ENCODE measurements around the gene SRPX2. TPM values are rescaled to one million over a fixed set of nuclear protein-coding genes. Genes with fewer than 3 reads are reported as not detected.

SRPX2 gene
- 10 to 100 TPM; 14.6 to 39.8 (median 23.4) TPM for total RNA-seq

DNA sequence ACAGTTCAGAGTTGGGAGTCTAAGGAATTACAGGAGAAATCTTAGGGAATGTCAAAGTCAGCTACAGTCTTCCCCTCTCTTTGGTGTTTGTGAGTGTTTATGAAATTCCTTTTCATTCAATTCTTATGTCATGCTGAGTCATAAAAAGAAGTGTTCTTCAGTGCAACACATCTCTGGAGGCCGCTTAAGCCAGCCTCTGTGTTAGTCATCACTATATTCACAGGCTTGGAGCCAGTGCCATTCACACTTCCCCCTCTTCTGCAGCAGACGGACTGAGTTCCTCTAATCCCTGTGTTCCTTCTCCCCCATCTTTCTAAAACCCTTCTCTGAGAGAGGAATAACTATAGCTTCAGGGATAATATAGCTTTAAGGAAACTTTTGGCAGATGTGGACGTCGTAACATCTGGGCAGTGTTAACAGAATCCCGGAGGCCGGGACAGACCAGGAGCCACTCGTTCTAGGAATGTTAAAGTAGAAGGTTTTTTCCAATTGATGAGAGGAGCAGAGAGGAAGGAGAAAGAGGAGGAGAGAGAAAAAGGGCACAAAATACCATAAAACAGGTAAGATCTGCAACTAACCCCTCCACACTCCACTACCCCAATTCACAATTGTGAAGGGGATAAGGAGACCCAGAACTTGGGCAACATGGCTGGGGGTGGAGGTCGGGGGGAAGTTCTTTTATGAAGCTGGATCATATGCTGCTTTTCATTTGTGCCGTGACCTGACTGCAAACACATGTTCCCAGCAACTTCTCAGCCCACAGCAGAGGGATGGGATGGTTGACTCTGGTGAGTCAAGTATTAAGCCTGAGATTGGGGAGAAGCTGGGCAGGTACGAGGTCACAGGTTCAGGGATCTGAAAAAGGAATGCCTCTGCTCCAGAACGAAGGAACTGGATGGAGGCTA is at the start of gene SRPX2:
Gene SRPX2, plus strand, starts transcription at position 244 of the 905 bp plus-strand sequence. CDS start 2,124 bp downstream, outside the sequence.
- TF ChIP-seq CTCF (IDR thresholded peaks at IDR 0.05) (no peak), EP300 (IDR thresholded peaks at IDR 0.05) (no peak), POLR2AphosphoS5 (IDR thresholded peaks at IDR 0.05) (peak; percentile 38 to 46), POLR2A (IDR thresholded peaks at IDR 0.05) (peak in 1 of 4 donors; percentile 42)
- Histone ChIP-seq H3K9me3 (no peaks in the 10 kb centered on the region), H3K4me1 (no peaks in the 10 kb centered on the region), H3K4me3 (peak within 1 kb of the TSS in 3 of 4 donors; percentile 14 to 25 (median 25)), H3K27ac (peak within 1 kb of the TSS; percentile 17 to 74 (median 44)), H3K27me3 (no peaks in the 10 kb centered on the region), H3K36me3 (no peaks in the 10 kb centered on the region)
- ATAC-seq (ENCODE audit: low FRiP score in 2 of 2) = peak; percentile 71 to 90
- DNase-seq = peak in 1 of 2 donors; percentile 53
- 30 to 58% methylated on average over 11 of the region's 11 CpGs for WGBS, 2 donors

DNA sequence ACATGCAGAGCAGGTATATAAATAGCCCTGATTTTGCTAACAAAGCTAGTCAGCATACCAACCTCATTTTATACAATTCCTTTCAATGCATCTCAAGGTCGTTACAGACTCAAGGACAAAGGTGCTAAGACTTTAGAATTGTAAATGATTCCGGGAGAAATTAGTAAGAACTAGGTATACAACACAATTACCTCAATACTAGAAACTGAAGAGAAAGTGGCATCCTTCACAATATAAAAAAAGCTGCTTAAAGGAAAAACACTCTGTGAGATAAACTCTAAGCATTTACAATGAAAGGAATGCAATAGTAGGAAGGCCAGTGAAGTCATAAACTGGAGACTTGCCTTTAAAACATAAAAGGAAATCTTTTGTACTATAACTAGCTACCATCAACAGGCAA is 47.4 kb upstream of the SRPX2 start:
- H3K9me3 ChIP-seq = no peaks in the 10 kb centered on the region
- no peaks in the 10 kb centered on the region for H3K4me1 ChIP-seq
- H3K27ac ChIP-seq = no peak overlapping the region
- TF ChIP-seq EP300 (IDR thresholded peaks at IDR 0.05) (no peak), POLR2AphosphoS5 (IDR thresholded peaks at IDR 0.05) (no peak), CTCF (IDR thresholded peaks at IDR 0.05) (no peak), POLR2A (IDR thresholded peaks at IDR 0.05) (no peak)
- ATAC-seq (ENCODE audit: low FRiP score in 2 of 2) (no peak), DNase-seq (no peak)
- WGBS, 2 donors = 64 to 68% methylated on average over 2 of the region's 2 CpGs
- H3K4me3 ChIP-seq = no peak overlapping the region
- H3K27me3 ChIP-seq = no peaks in the 10 kb centered on the region
- H3K36me3 ChIP-seq = no peaks in the 10 kb centered on the region

GRCh38 chrX:100599456-100599855 is 44.5 kb upstream of the SRPX2 start:
- no peaks in the 10 kb centered on the region for H3K9me3 ChIP-seq
- TF ChIP-seq EP300 (IDR thresholded peaks at IDR 0.05) = no peak
- ATAC-seq (ENCODE audit: low FRiP score in 2 of 2) = no peak
- no peak overlapping the region for H3K4me3 ChIP-seq
- H3K27me3 ChIP-seq = no peaks in the 10 kb centered on the region
- no peak overlapping the region for H3K27ac ChIP-seq
- no peaks in the 10 kb centered on the region for H3K36me3 ChIP-seq
- no peak for DNase-seq
- 81 to 93% methylated on average over 9 of the region's 9 CpGs for WGBS, 2 donors
- no peaks in the 10 kb centered on the region for H3K4me1 ChIP-seq

- Histone ChIP-seq H3K27ac (no peak overlapping the region), H3K4me1 (no peaks in the 10 kb centered on the region), H3K27me3 (no peaks in the 10 kb centered on the region), H3K36me3 (no peaks in the 10 kb centered on the region), H3K9me3 (no peaks in the 10 kb centered on the region), H3K4me3 (no peak overlapping the region)
- DNase-seq (no peak), ATAC-seq (ENCODE audit: low FRiP score in 2 of 2) (no peak)
- TF ChIP-seq POLR2A (IDR thresholded peaks at IDR 0.05) = no peak
- TF ChIP-seq CTCF (IDR thresholded peaks at IDR 0.05) = no peak
- TF ChIP-seq EP300 (IDR thresholded peaks at IDR 0.05) = no peak
- no peak for TF ChIP-seq POLR2AphosphoS5 (IDR thresholded peaks at IDR 0.05)
Observed at GRCh38 chrX:100600340-100600739, 43.7 kb upstream of the SRPX2 start.

GRCh38 chrX:100600758-100601157 is 43.2 kb upstream of the SRPX2 start:
- 23 to 25% methylated on average over 1 of the region's 1 CpG for WGBS, 2 donors
- no peak for DNase-seq
- H3K9me3 ChIP-seq = no peaks in the 10 kb centered on the region
- TF ChIP-seq POLR2AphosphoS5 (IDR thresholded peaks at IDR 0.05) (no peak), POLR2A (IDR thresholded peaks at IDR 0.05) (no peak), CTCF (IDR thresholded peaks at IDR 0.05) (no peak), EP300 (IDR thresholded peaks at IDR 0.05) (no peak)
- no peaks in the 10 kb centered on the region for H3K36me3 ChIP-seq
- H3K27me3 ChIP-seq = no peaks in the 10 kb centered on the region
- no peak overlapping the region for H3K27ac ChIP-seq
- no peak for ATAC-seq (ENCODE audit: low FRiP score in 2 of 2)
- no peaks in the 10 kb centered on the region for H3K4me1 ChIP-seq
- H3K4me3 ChIP-seq = no peak overlapping the region
